ENCODE results near the gene CCBE1.
A peak's percentile ranks its signal among the peaks of the same experiment; 100 is the strongest.

CCBE1 gene

GRCh38 chr18:59612381-59612780 is 84.8 kb downstream of the CCBE1 start:
- peak; percentile 99 for DNase-seq

- DNase-seq = no peak
These were observed 86.6 kb downstream of the CCBE1 start for GRCh38 chr18:59610546-59611140.

GRCh38 chr18:59609654-59610053 is 87.6 kb downstream of the CCBE1 start:
- DNase-seq = no peak

GRCh38 chr18:59607471-59607870 is 89.8 kb downstream of the CCBE1 start:
- DNase-seq = no peak

GRCh38 chr18:59607078-59607379 is 90.2 kb downstream of the CCBE1 start:
- DNase-seq = no peak

GRCh38 chr18:59606193-59607077 is 90.8 kb downstream of the CCBE1 start:
- peak; percentile 47 for DNase-seq

- DNase-seq = peak; percentile 34
These were observed 91.5 kb downstream of the CCBE1 start for GRCh38 chr18:59605633-59606192.

GRCh38 chr18:59604877-59605276 is 92.3 kb downstream of the CCBE1 start:
- no peak for DNase-seq

- no peak for DNase-seq
These were observed 100.2 kb downstream of the CCBE1 start for GRCh38 chr18:59597049-59597448.

- peak; percentile 85 for DNase-seq
These were observed 103.9 kb downstream of the CCBE1 start for GRCh38 chr18:59593291-59593717.

GRCh38 chr18:59592624-59593023 is 104.6 kb downstream of the CCBE1 start:
- DNase-seq = no peak

- no peak for DNase-seq
These were observed 114.8 kb downstream of the CCBE1 start for GRCh38 chr18:59582395-59582794.

GRCh38 chr18:59579509-59579908 is 117.7 kb downstream of the CCBE1 start:
- DNase-seq = no peak

- peak; percentile 80 for DNase-seq
These were observed 119.9 kb downstream of the CCBE1 start for GRCh38 chr18:59577386-59577655.

GRCh38 chr18:59576541-59577385 is 120.5 kb downstream of the CCBE1 start:
- DNase-seq = no peak

GRCh38 chr18:59575995-59576394 is 121.2 kb downstream of the CCBE1 start:
- DNase-seq = no peak

- no peak for DNase-seq
These were observed 123.3 kb downstream of the CCBE1 start for GRCh38 chr18:59573962-59574361.

- peak; percentile 39 for DNase-seq
These were observed 125.3 kb downstream of the CCBE1 start for GRCh38 chr18:59571902-59572301.

- DNase-seq = no peak
These were observed 126.4 kb downstream of the CCBE1 start for GRCh38 chr18:59570796-59571195.

GRCh38 chr18:59570101-59570775 is 127.0 kb downstream of the CCBE1 start:
- peak; percentile 53 for DNase-seq

GRCh38 chr18:59569390-59569791 is 127.8 kb downstream of the CCBE1 start:
- DNase-seq = no peak

GRCh38 chr18:59567431-59567830 is 129.8 kb downstream of the CCBE1 start:
- no peak for DNase-seq

GRCh38 chr18:59566533-59566971 is 130.7 kb downstream of the CCBE1 start:
- peak; percentile 83 for DNase-seq

All from fibroblast of upper back skin (primary cell).